Testis (tissue), 2 donors: Measurements from ENCODE around the gene HSPB7.

Experiments used
- CTCF ChIP-seq, 3 experiments: fragments of 450-650 bp in 2 of 3; fragments of 200-600 bp in 1 of 3; sonication (generic) in 1 of 3; IDR thresholded peaks; one replicate each; pipeline ENCODE4 v1.5.1; 2016 to 2019; ENCODE audit warnings: antibody characterized with exemption in 3 of 3, mild to moderate bottlenecking in 2 of 3, moderate library complexity in 1 of 3
- POLR2A ChIP-seq: fragments of 450-650 bp; IDR thresholded peaks from one replicate; pipeline ENCODE4 v1.6.1; 2017; ENCODE audit warnings: antibody characterized with exemption, mild to moderate bottlenecking, moderate library complexity

- TF ChIP-seq CTCF (IDR thresholded peaks at IDR 0.05) = no peak
- no peak for TF ChIP-seq POLR2A
These were observed 4.0 kb downstream of the HSPB7 start for GRCh38 chr1:16013908-16014258.
